HepG2 (cell line): ENCODE measurements around the gene H6PD. TPM values are rescaled to one million over a fixed set of nuclear protein-coding genes. Genes with fewer than 3 reads are reported as not detected.

Experiments used
- ARID3A ChIP-seq: IDR thresholded peaks from 2 replicates; pipeline ENCODE4 v1.6.1; 2012; ENCODE audit warnings: low read depth, low read length, improper control_type of control experiment
- BORCS8-MEF2B ChIP-seq: sonication (generic); formaldehyde crosslinking; IDR thresholded peaks from 2 replicates; pipeline ENCODE4 v1.8.0; 2022; ENCODE audit warnings: mild to moderate bottlenecking, missing genetic modification reagents
- CAMTA2 ChIP-seq: sonication (generic); formaldehyde crosslinking; IDR thresholded peaks from 2 replicates; pipeline ENCODE4 v1.4.0; 2020; ENCODE audit warnings: mild to moderate bottlenecking, missing genetic modification reagents, borderline replicate concordance
- DDIT3 ChIP-seq: sonication (generic); formaldehyde crosslinking; IDR thresholded peaks from 2 replicates; pipeline ENCODE4 v1.4.0; 2020; ENCODE audit warnings: mild to moderate bottlenecking, missing genetic modification reagents
- ELF3 ChIP-seq: IDR thresholded peaks from 2 replicates; pipeline ENCODE4 v1.6.1; 2016; ENCODE audit warnings: missing genetic modification reagents, missing compliant biosample characterization
- ISX ChIP-seq: sonication (generic); formaldehyde crosslinking; conservative IDR thresholded peaks from 2 replicates; pipeline ENCODE4 v1.5.0; 2020; ENCODE audit warnings: missing genetic modification reagents
- JUN ChIP-seq: sonication (generic); formaldehyde crosslinking; IDR thresholded peaks from 2 replicates; pipeline ENCODE4 v1.4.0; 2020; ENCODE audit warnings: mild to moderate bottlenecking, missing genetic modification reagents
- KLF13 ChIP-seq: sonication (generic); formaldehyde crosslinking; IDR thresholded peaks from 2 replicates; pipeline ENCODE4 v1.4.0; 2020; ENCODE audit warnings: mild to moderate bottlenecking, missing genetic modification reagents
- PCBP1 ChIP-seq: fragments of 200-400 bp; formaldehyde crosslinking; IDR thresholded peaks from 2 replicates; pipeline ENCODE4 v1.6.1; 2017; ENCODE audit warnings: mild to moderate bottlenecking, low read depth, low read length, borderline replicate concordance
- RBM22 ChIP-seq: fragments of 200-400 bp; formaldehyde crosslinking; optimal IDR thresholded peaks from 2 replicates; pipeline ENCODE3; 2017; ENCODE audit warnings: mild to moderate bottlenecking, low read length, moderate library complexity
- REPIN1 ChIP-seq: sonication (generic); formaldehyde crosslinking; IDR thresholded peaks from 2 replicates; pipeline ENCODE4 v1.8.0; 2022; ENCODE audit warnings: missing genetic modification reagents, low read depth, mild to moderate bottlenecking, borderline replicate concordance
- U2AF1 ChIP-seq: fragments of 200-400 bp; formaldehyde crosslinking; optimal IDR thresholded peaks from 2 replicates; pipeline ENCODE3; 2017; ENCODE audit warnings: mild to moderate bottlenecking, low read depth, low read length
- ZMAT3 ChIP-seq: sonication (generic); formaldehyde crosslinking; conservative IDR thresholded peaks from 2 replicates; pipeline ENCODE4 v1.7.0; 2021; ENCODE audit warnings: missing genetic modification reagents
- ZNF18 ChIP-seq: sonication (generic); formaldehyde crosslinking; IDR thresholded peaks from 2 replicates; pipeline ENCODE4 v1.8.0; 2022; ENCODE audit warnings: mild to moderate bottlenecking, missing genetic modification reagents; ENCODE audit not compliant: insufficient replicate concordance
- ZNF180 ChIP-seq: sonication (generic); formaldehyde crosslinking; IDR thresholded peaks from 2 replicates; pipeline ENCODE4 v1.4.0; 2020; ENCODE audit warnings: low read depth, missing genetic modification reagents, borderline replicate concordance
- ZNF253 ChIP-seq: sonication (generic); formaldehyde crosslinking; IDR thresholded peaks from 2 replicates; pipeline ENCODE4 v1.8.0; 2022; ENCODE audit warnings: mild to moderate bottlenecking, missing genetic modification reagents, borderline replicate concordance
- ZNF281 ChIP-seq: sonication (generic); formaldehyde crosslinking; IDR thresholded peaks from 2 replicates; pipeline ENCODE4 v1.4.0; 2020; ENCODE audit warnings: missing genetic modification reagents, borderline replicate concordance
- ZNF546 ChIP-seq: sonication (generic); formaldehyde crosslinking; conservative IDR thresholded peaks from 2 replicates; pipeline ENCODE4 v1.8.1; 2023; ENCODE audit warnings: mild to moderate bottlenecking, missing genetic modification reagents
- ZNF564 ChIP-seq: sonication (generic); formaldehyde crosslinking; IDR thresholded peaks from 2 replicates; pipeline ENCODE4 v1.8.1; 2023; ENCODE audit warnings: mild to moderate bottlenecking, missing genetic modification reagents
- ZNF772 ChIP-seq: sonication (generic); formaldehyde crosslinking; IDR thresholded peaks from 2 replicates; pipeline ENCODE4 v1.5.0; 2020; ENCODE audit warnings: mild to moderate bottlenecking, missing genetic modification reagents
- polyA plus RNA-seq, 8 experiments: library from polyadenylated mRNA; depleted of rRNA in 3 of 8; stranded (reverse) in 7 of 8; unstranded in 1 of 8; fragments of >200 nt; fragmentation: Illumina TruSeq in 4 of 8; extraction: Trizol in 4 of 8; gene quantifications; 2 replicates each; pipeline versions ENCODE4 v1.2.1 to v1.2.3, GENCODE V29; 2011 to 2016; ENCODE audit warnings: low read depth in 4 of 8, missing spikeins in 1 of 8, mixed read lengths in 1 of 8; ENCODE audit not compliant: insufficient read depth in 1 of 8
- total RNA-seq, 5 experiments: library from RNA; depleted of rRNA; stranded (reverse); fragments of >200 nt; fragmentation: Illumina TruSeq; extraction: Trizol; gene quantifications; 2 replicates each; pipeline ENCODE4 v1.2.3, GENCODE V29; 2016; ENCODE audit warnings: low read depth in 1 of 5
- TF ChIP-seq, protein P1 (sequence below): sonication (generic); formaldehyde crosslinking; IDR thresholded peaks from 2 replicates; pipeline ENCODE4 v1.4.0; 2020; ENCODE audit warnings: missing genetic modification reagents

The H6PD gene
- total and polyA plus RNA-seq, 2 of the 13 experiments (the other 11 are each of a cell fraction or from before 2014, with no cell fraction given) = 9.3 to 14.1 TPM

- TF ChIP-seq ZNF18 (peak; percentile 50), ZNF180 (CRISPR knock-in tag) (no peak), ZMAT3 (CRISPR knock-in tag) (0 out of 2 replicates have a peak, but pooled peaks have one; percentile 41), REPIN1 (CRISPR knock-in tag) (peak; percentile 14), DDIT3 (no peak), BORCS8-MEF2B (CRISPR knock-in tag) (peak; percentile 63; the same call in 1 of the 2 replicates), PCBP1 (peak; percentile 78; the same call in 1 of the 2 replicates), ZNF546 (CRISPR knock-in tag) (peak; percentile 93), U2AF1 (no peak), ZNF772 (0 out of 2 replicates have a peak, but pooled peaks have one; percentile 40), KLF13 (no peak; the same call in 1 of the 2 replicates), RBM22 (peak; percentile 53), ISX (CRISPR knock-in tag) (no peak), ARID3A (0 out of 2 replicates have a peak, but pooled peaks have one; percentile 14), ELF3 (peak; percentile 58), CAMTA2 (CRISPR knock-in tag) (0 out of 2 replicates have a peak, but pooled peaks have one; percentile 61), ZNF564 (CRISPR knock-in tag) (no peak), ZNF281 (CRISPR knock-in tag) (peak; percentile 17; the same call in 1 of the 2 replicates), ZNF253 (CRISPR knock-in tag) (no peak), JUN (CRISPR knock-in tag) (no peak; the same call in 1 of the 2 replicates)
- TF ChIP-seq, protein P1, sequence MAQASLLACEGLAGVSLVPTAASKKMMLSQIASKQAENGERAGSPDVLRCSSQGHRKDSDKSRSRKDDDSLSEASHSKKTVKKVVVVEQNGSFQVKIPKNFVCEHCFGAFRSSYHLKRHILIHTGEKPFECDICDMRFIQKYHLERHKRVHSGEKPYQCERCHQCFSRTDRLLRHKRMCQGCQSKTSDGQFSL (CRISPR knock-in tag) = peak; percentile 86
Observed at GRCh38 chr1:9249534-9250410, 15.2 kb downstream of the H6PD start (continued).
